Caco-2 (cell line): ENCODE data around the gene CDH12. TPM values are rescaled to one million over a fixed set of nuclear protein-coding genes. Genes with fewer than 3 reads are reported as not detected.

Experiments
- BruUV-seq: library from RNA; stranded (reverse); fragments of 400-500 nt; replicated peaks from 2 replicates; lab custom pipeline; 2021; lab: Mats Ljungman, UMichigan
- CTCF ChIA-PET: fragments of 300-600 bp; sonication (Branson Sonifier 250); formaldehyde crosslinking; loops from one replicate; lab custom pipeline; 2022; ENCODE audit warnings: antibody characterized with exemption; lab: Charles Lee
- POLR2A ChIA-PET: fragments of 300-600 bp; sonication (Branson Sonifier 250); formaldehyde crosslinking; loops from one replicate; lab custom pipeline; 2022; ENCODE audit warnings: antibody characterized with exemption; lab: Charles Lee
- DNase-seq, 2 experiments: peaks; one replicate each; pipeline versions ENCODE4 v3.0.0 to v3.0.0-alpha.2; 2020 to 2022
- H3K27me3 ChIP-seq: replicated peaks from 2 replicates; pipeline ENCODE4 v1.6.0; 2011; ENCODE audit warnings: low read length; ENCODE audit not compliant: control insufficient read depth, insufficient read depth
- H3K36me3 ChIP-seq: 2 replicates; pipeline ENCODE4 v1.5.1; 2011; ENCODE audit warnings: low read length; ENCODE audit not compliant: control insufficient read depth, insufficient read depth
- H3K4me1 ChIP-seq: fragments of 250-450 bp; sonication (Bioruptor Pico); 2 replicates; pipeline ENCODE4 v1.5.1; 2020; ENCODE audit warnings: mild to moderate bottlenecking
- H3K4me3 ChIP-seq: 2 replicates; pipeline ENCODE4 v1.5.1; 2011; ENCODE audit warnings: low read depth, mild to moderate bottlenecking, control low read depth, low read length
- H3K9me3 ChIP-seq: fragments of 250-450 bp; sonication (Bioruptor Pico); 2 replicates; pipeline ENCODE4 v1.5.1; 2020; ENCODE audit warnings: mild to moderate bottlenecking, moderate library complexity
- H3K27ac Mint-ChIP-seq: one replicate; pipeline ENCODE4 v1.8.0; 2022; ENCODE audit warnings: mixed read lengths; ENCODE audit not compliant: unreplicated experiment
- H3K27me3 Mint-ChIP-seq: one replicate; pipeline ENCODE4 v1.8.0; 2022; ENCODE audit warnings: mixed read lengths; ENCODE audit not compliant: insufficient read depth, unreplicated experiment
- H3K36me3 Mint-ChIP-seq: one replicate; pipeline ENCODE4 v1.8.0; 2022; ENCODE audit warnings: mild to moderate bottlenecking, mixed read lengths; ENCODE audit not compliant: insufficient read depth, unreplicated experiment
- H3K4me1 Mint-ChIP-seq: one replicate; pipeline ENCODE4 v1.8.0; 2022; ENCODE audit warnings: low read depth, mixed read lengths; ENCODE audit not compliant: unreplicated experiment
- H3K4me3 Mint-ChIP-seq: one replicate; pipeline ENCODE4 v1.8.0; 2022; ENCODE audit warnings: mild to moderate bottlenecking, moderate library complexity, mixed read lengths; ENCODE audit not compliant: unreplicated experiment
- H3K9me3 Mint-ChIP-seq: one replicate; pipeline ENCODE4 v1.8.0; 2022; ENCODE audit warnings: mixed read lengths; ENCODE audit not compliant: unreplicated experiment
- CTCF ChIP-seq, 2 experiments: fragments of 200-600 bp in 1 of 2; IDR thresholded peaks; 1 replicate in 1 of 2; 2 replicates in 1 of 2; pipeline versions ENCODE4 v1.5.1 to v1.8.0; 2011 to 2022; ENCODE audit warnings: antibody characterized with exemption in 1 of 2, control low read depth in 1 of 2, inconsistent platforms in 1 of 2, low read depth in 1 of 2, low read length in 1 of 2, mild to moderate bottlenecking in 1 of 2, moderate library complexity in 1 of 2; ENCODE audit not compliant: insufficient read depth in 1 of 2, severe bottlenecking in 1 of 2, unreplicated experiment in 1 of 2
- intact Hi-C: fragments of 100-400 bp; cut with micrococcal nuclease; formaldehyde crosslinking; loops from one replicate; pipeline ENCODE4 v1.10.0; 2022; ENCODE audit not compliant: unreplicated experiment
- total RNA-seq: library from RNA; stranded (reverse); gene quantifications from 2 replicates; pipeline ENCODE4 v1.2.3, GENCODE V29; 2022

CDH12 gene
- total RNA-seq, 1 experiment from 2014 or later: not detected

GRCh38 chr5:22665801-22666200 is 187.3 kb downstream of the CDH12 start:
- Mint-ChIP-seq H3K36me3 (no peaks in the 10 kb centered on the region), H3K4me1 (peaks cover 6% of the 10 kb centered on the region)
- DNase-seq: no peak

GRCh38 chr5:22663134-22663533 is 190.0 kb downstream of the CDH12 start:
- no peaks in the 10 kb centered on the region for H3K9me3 ChIP-seq
- Mint-ChIP-seq H3K4me3 (no peak overlapping the region), H3K27ac (no peak overlapping the region), H3K4me1 (peaks cover 6% of the 10 kb centered on the region), H3K36me3 (no peaks in the 10 kb centered on the region), H3K9me3 (no peaks in the 10 kb centered on the region), H3K27me3 (peaks cover 3% of the 10 kb centered on the region)
- intact Hi-C loops: no loop called here
- H3K27me3 ChIP-seq: no peaks in the 10 kb centered on the region
- POLR2A ChIA-PET: no interaction called here
- DNase-seq: no peak
- BruUV-seq: no TSS peak
- H3K4me1 ChIP-seq: no peaks in the 10 kb centered on the region
- no peak for TF ChIP-seq CTCF (IDR thresholded peaks at IDR 0.05; ENCODE audit: insufficient read depth in 1 of 2, low read depth in 1 of 2, low read length in 1 of 2, severe bottlenecking in 1 of 2, unreplicated experiment in 1 of 2)
- no peak overlapping the region for H3K4me3 ChIP-seq
- CTCF ChIA-PET: no interaction called here
- H3K36me3 ChIP-seq: no peaks in the 10 kb centered on the region

More at GRCh38 chr5:22665801-22666200, 187.3 kb downstream of the CDH12 start:
- Mint-ChIP-seq H3K4me3 (no peak overlapping the region), H3K27me3 (peaks cover 3% of the 10 kb centered on the region), H3K9me3 (no peaks in the 10 kb centered on the region), H3K27ac (no peak overlapping the region)
- no peak overlapping the region for H3K4me3 ChIP-seq
- BruUV-seq: no TSS peak
- TF ChIP-seq CTCF (IDR thresholded peaks at IDR 0.05; ENCODE audit: insufficient read depth in 1 of 2, low read depth in 1 of 2, low read length in 1 of 2, severe bottlenecking in 1 of 2, unreplicated experiment in 1 of 2): no peak
- ChIA-PET CTCF (no interaction called here), POLR2A (no interaction called here)
- intact Hi-C loops: no loop called here
- no peaks in the 10 kb centered on the region for H3K4me1 ChIP-seq
- no peaks in the 10 kb centered on the region for H3K9me3 ChIP-seq
- H3K36me3 ChIP-seq: no peaks in the 10 kb centered on the region
- H3K27me3 ChIP-seq: no peaks in the 10 kb centered on the region

GRCh38 chr5:22662391-22662790 is 190.8 kb downstream of the CDH12 start:
- Histone ChIP-seq H3K9me3 (no peaks in the 10 kb centered on the region), H3K4me3 (no peak overlapping the region), H3K27me3 (no peaks in the 10 kb centered on the region), H3K4me1 (no peaks in the 10 kb centered on the region), H3K36me3 (no peaks in the 10 kb centered on the region)
- POLR2A ChIA-PET: no interaction called here
- Mint-ChIP-seq H3K4me3 (no peak overlapping the region), H3K27ac (no peak overlapping the region), H3K4me1 (peaks cover 6% of the 10 kb centered on the region), H3K36me3 (no peaks in the 10 kb centered on the region), H3K9me3 (no peaks in the 10 kb centered on the region), H3K27me3 (peaks cover 3% of the 10 kb centered on the region)
- TF ChIP-seq CTCF (IDR thresholded peaks at IDR 0.05; ENCODE audit: insufficient read depth in 1 of 2, low read depth in 1 of 2, low read length in 1 of 2, severe bottlenecking in 1 of 2, unreplicated experiment in 1 of 2): no peak
- no peak for DNase-seq
- intact Hi-C loops: no loop called here
- BruUV-seq: no TSS peak
- CTCF ChIA-PET: no interaction called here
